RPMI7951 (cell line): ENCODE data around the gene OR4K13. TPM values are rescaled to one million over a fixed set of nuclear protein-coding genes. Genes with fewer than 3 reads are reported as not detected.

ENCODE experiments used
- DNase-seq: peaks from one replicate; pipeline ENCODE4 v3.0.0-alpha.2; 2012; ENCODE audit warnings: low read depth
- total RNA-seq: library from RNA; depleted of rRNA; stranded (reverse); fragments of >200 nt; shearing (Covaris generic); gene quantifications from 2 replicates; pipeline ENCODE4 v1.2.3, GENCODE V29; 2014; rRNA removed

OR4K13 gene
- total RNA-seq, result not detected in 2 replicates

DNA sequence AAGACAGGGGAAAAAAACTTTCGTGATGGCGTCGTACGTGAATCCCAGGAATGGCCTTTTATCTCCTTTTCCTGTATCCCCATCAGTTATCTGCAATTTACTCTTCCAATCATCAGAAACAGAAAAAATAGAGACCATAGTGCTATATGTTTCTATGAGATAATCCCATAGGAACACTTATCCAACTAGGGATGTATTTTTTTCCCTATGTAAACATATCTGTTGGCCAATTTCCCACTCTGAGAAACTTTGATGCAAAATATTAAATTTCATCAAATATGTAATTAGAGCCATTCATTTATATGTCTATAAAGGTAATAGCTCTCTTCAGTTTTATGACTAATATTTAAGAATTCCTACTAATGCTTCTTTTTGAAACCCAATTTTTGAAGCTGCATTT, at the start of gene OR4K13:
Gene OR4K13, minus strand, starts transcription at position 101 of the 400 bp plus-strand sequence. CDS start 1,280 bp downstream, outside the sequence.
- DNase-seq, result no peak

DNA sequence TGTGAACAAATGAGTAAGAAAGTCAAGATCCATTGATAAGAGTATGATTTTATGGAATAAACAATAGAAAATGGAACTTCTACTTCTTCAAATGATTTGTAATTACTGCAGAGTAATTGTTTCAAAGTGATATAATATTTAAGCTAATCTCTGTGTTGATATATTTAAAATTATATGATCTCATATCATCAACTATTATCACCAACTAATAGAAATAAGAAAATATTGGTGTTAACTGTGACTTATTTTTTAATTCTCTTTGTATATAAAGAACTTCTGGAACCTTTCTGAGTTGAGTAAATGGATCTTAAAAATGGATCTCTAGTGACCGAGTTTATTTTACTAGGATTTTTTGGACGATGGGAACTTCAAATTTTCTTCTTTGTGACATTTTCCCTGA, 23.9 kb upstream of the OR4K13 start, which contains the start of gene OR4L1:
Gene OR4L1, plus strand, starts transcription at position 301 of the 400 bp plus-strand sequence. Its CDS starts 0 bp downstream, at position 301.
- no peak for DNase-seq

GRCh38 chr14:20048202-20048601, 12.4 kb upstream of the OR4K13 start:
- no peak for DNase-seq

GRCh38 chr14:20044243-20044642, 8.4 kb upstream of the OR4K13 start:
- DNase-seq, result no peak

- DNase-seq, result no peak
Observed at GRCh38 chr14:20035449-20035848, 389 bp downstream of the OR4K13 start.

GRCh38 chr14:20031058-20031457, 4.8 kb downstream of the OR4K13 start:
- no peak for DNase-seq

DNA sequence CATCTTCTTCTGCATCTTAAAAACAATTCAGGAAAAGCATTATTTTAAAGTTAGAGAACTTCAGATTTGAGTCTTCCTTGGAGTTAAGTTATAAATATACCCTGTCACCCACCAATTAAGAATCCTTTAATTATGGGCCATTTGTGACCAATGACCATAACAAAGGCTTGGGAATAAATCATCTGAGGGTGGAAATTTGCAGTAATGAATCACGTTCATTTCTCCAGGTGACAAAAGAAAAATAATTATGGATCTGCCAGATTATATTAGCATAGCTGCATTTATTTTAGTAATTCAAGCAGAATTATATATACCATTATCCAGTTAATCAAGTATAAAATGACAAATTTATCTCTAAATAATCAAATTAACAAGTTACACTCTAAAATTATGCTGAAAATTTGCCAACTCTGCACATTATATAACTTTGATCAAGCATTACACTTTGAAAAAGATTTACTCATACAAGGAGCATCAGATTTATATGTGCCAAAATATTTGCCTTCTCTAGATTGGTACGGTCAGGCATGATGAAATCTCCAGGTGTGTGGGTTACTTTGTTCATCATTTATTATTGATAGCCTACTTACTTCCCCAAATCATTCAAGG, 16.5 kb downstream of the OR4K13 start, which contains the start of gene OR4K14:
Gene OR4K14, minus strand, starts transcription at position 51 of the 609 bp plus-strand sequence. CDS start 4,114 bp downstream, outside the sequence.
- DNase-seq, result no peak

GRCh38 chr14:20008156-20008555, 27.7 kb downstream of the OR4K13 start:
- no peak for DNase-seq

GRCh38 chr14:20002319-20002718, 33.5 kb downstream of the OR4K13 start:
- no peak for DNase-seq

DNA sequence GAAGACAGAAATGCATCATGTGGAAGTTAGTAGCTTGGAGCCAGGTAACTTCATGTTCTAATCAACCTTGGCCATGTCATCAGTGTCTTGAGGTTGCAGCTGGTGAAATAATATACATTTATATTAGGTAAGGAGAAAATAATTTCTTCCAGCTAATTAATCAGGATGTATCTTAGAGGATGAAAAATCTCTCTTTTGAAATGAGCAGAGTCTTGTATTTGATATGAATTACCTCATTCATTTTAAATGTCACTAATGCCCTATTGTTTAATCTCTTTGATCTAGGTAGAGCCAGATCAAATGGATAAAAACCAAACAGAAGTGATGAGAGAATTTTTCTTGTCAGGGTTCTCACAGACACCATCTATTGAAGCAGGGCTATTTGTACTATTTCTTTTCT, 34.0 kb downstream of the OR4K13 start, which contains the start of gene OR4Q2:
Gene OR4Q2, plus strand, starts transcription at position 301 of the 400 bp plus-strand sequence.
- no peak for DNase-seq

DNA sequence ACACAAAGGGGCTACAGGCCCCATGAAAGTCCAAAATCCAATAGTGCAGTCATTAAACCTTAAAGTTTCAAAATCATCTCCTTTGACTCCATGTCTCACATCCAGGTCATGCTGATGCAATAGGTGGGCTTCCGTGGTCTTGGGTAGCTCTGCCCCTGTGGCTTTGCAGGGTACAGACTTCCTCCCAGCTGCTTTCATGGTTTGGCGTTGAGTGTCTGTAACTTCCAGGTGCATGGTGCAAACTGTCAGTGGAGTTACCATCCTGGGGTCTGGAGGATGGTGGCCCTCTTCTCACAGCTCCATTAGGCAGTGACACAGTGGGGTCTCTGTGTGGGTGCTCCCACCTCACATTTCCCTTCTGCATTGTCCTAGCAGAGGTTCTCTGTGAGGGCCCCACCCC, 42.4 kb downstream of the OR4K13 start:
- DNase-seq, result no peak

Other genes starting within 250 kb of the OR4K13 start
- under 0.01 and 0.10 TPM in 2 replicates for gene OR4N2, start 232.3 kb downstream of the OR4K13 start, total RNA-seq
- not detected in 2 replicates for gene OR4K2, start 160.9 kb downstream of the OR4K13 start, total RNA-seq
- not detected in 2 replicates for gene OR4K5, start 115.4 kb downstream of the OR4K13 start, total RNA-seq
- gene OR4K1, start 105.1 kb downstream of the OR4K13 start, total RNA-seq, result not detected in 2 replicates
- gene OR4K15, start 60.4 kb downstream of the OR4K13 start, total RNA-seq, result not detected in 2 replicates
- gene OR4Q2, start 33.9 kb downstream of the OR4K13 start, total RNA-seq, result not detected in 2 replicates
- gene OR4K14, start 16.7 kb downstream of the OR4K13 start, total RNA-seq, result not detected in 2 replicates
- not detected in 2 replicates for gene OR4L1, start 24.0 kb upstream of the OR4K13 start, total RNA-seq
- gene OR4K17, start 74.7 kb upstream of the OR4K13 start, total RNA-seq, result not detected in 2 replicates
- gene OR4N5, start 102.8 kb upstream of the OR4K13 start, total RNA-seq, result not detected in 2 replicates
- gene OR11G2, start 154.9 kb upstream of the OR4K13 start, total RNA-seq, result not detected in 2 replicates
- gene OR11H6, start 187.7 kb upstream of the OR4K13 start, total RNA-seq, result not detected in 2 replicates
- gene OR11H7, start 192.9 kb upstream of the OR4K13 start, total RNA-seq, result not detected in 2 replicates
- gene OR11H4, start 203.2 kb upstream of the OR4K13 start, total RNA-seq, result not detected in 2 replicates